PC-3 (cell line): ENCODE measurements around the gene GFER. TPM values are rescaled to one million over a fixed set of nuclear protein-coding genes. Genes with fewer than 3 reads are reported as not detected.

Experiments used
- ATAC-seq: fragments of 200-7000 bp; cut with Tn5 transposase; 2 replicates; pipeline ENCODE4 v1.9.1; 2020; ENCODE audit warnings: mild to moderate bottlenecking, moderate library complexity
- BruUV-seq: library from RNA; stranded (reverse); fragments of 400-500 nt; replicated peaks from 2 replicates; lab custom pipeline; 2021; lab: Mats Ljungman, UMichigan
- CTCF ChIA-PET: fragments of 300-600 bp; sonication (Branson Sonifier 250); formaldehyde crosslinking; loops from one replicate; lab custom pipeline; 2022; ENCODE audit warnings: antibody characterized with exemption; lab: Charles Lee
- POLR2A ChIA-PET: fragments of 300-600 bp; sonication (Branson Sonifier 250); formaldehyde crosslinking; loops from one replicate; lab custom pipeline; 2022; ENCODE audit warnings: antibody characterized with exemption; ENCODE audit not compliant: unreplicated experiment; lab: Charles Lee
- DNase-seq: peaks from one replicate; pipeline ENCODE4 v3.0.0-alpha.2; 2015
- H2AFZ ChIP-seq: fragments of 300-600 bp; sonication (generic); 2 replicates; pipeline ENCODE4 v1.6.0; 2016; ENCODE audit warnings: antibody characterized with exemption, low read length
- H3F3A ChIP-seq: fragments of 300-600 bp; sonication (generic); one replicate; pipeline ENCODE4 v1.6.0; 2017; ENCODE audit warnings: antibody characterized with exemption, low read length, control low read depth, mild to moderate bottlenecking; ENCODE audit not compliant: unreplicated experiment
- H3K27ac ChIP-seq: fragments of 300-600 bp; sonication (generic); 2 replicates; pipeline ENCODE4 v1.5.1; 2016; ENCODE audit warnings: mild to moderate bottlenecking, low read length
- H3K27me3 ChIP-seq: fragments of 300-600 bp; sonication (generic); 2 replicates; pipeline ENCODE4 v1.6.1; 2016; ENCODE audit warnings: low read length, mixed read lengths
- H3K36me3 ChIP-seq: fragments of 300-600 bp; sonication (generic); 2 replicates; pipeline ENCODE4 v1.6.1; 2016; ENCODE audit warnings: low read depth, mixed run types, low read length, mixed read lengths
- H3K4me1 ChIP-seq: fragments of 300-600 bp; sonication (generic); 2 replicates; pipeline ENCODE4 v1.5.1; 2016; ENCODE audit warnings: low read length; ENCODE audit not compliant: insufficient read depth
- H3K4me2 ChIP-seq: fragments of 300-600 bp; sonication (generic); 2 replicates; pipeline ENCODE4 v1.6.0; 2016; ENCODE audit warnings: low read length
- H3K4me3 ChIP-seq: fragments of 300-600 bp; sonication (generic); 2 replicates; pipeline ENCODE4 v1.5.1; 2016; ENCODE audit warnings: mild to moderate bottlenecking, low read length, mixed read lengths
- H3K79me2 ChIP-seq: fragments of 300-600 bp; sonication (generic); 2 replicates; pipeline ENCODE4 v1.6.1; 2017; ENCODE audit warnings: low read length, mixed read lengths
- H3K9ac ChIP-seq: fragments of 300-600 bp; sonication (generic); 2 replicates; pipeline ENCODE4 v1.6.0; 2016; ENCODE audit warnings: mild to moderate bottlenecking, low read length
- H3K9me2 ChIP-seq: fragments of 300-600 bp; sonication (generic); replicated peaks from 2 replicates; pipeline ENCODE4 v1.6.1; 2016; ENCODE audit warnings: mixed run types, low read length, mixed read lengths
- H3K9me3 ChIP-seq: fragments of 300-600 bp; sonication (generic); 2 replicates; pipeline ENCODE4 v1.6.1; 2016; ENCODE audit warnings: low read length, mixed read lengths
- H4K20me1 ChIP-seq: fragments of 300-600 bp; sonication (generic); 2 replicates; pipeline ENCODE4 v1.6.1; 2016; ENCODE audit warnings: low read length, mixed read lengths
- CTCF ChIP-seq: fragments of 300-600 bp; sonication (generic); conservative IDR thresholded peaks from 2 replicates; pipeline ENCODE4 v1.5.1; 2017; ENCODE audit warnings: antibody characterized with exemption, low read depth, mild to moderate bottlenecking, low read length
- EZH2 ChIP-seq: fragments of 300-600 bp; sonication (generic); IDR thresholded peaks from one replicate; pipeline ENCODE4 v1.6.1; 2017; ENCODE audit warnings: antibody characterized with exemption, mild to moderate bottlenecking, low read length; ENCODE audit not compliant: unreplicated experiment
- EZH2phosphoT487 ChIP-seq: fragments of 300-600 bp; sonication (generic); IDR thresholded peaks from 2 replicates; pipeline ENCODE4 v1.6.1; 2018; ENCODE audit warnings: mild to moderate bottlenecking, antibody characterized with exemption, low read length, borderline replicate concordance
- intact Hi-C: fragments of 100-400 bp; cut with micrococcal nuclease; formaldehyde crosslinking; loops from 2 replicates; pipeline ENCODE4 v1.9.0; 2023
- total RNA-seq: library from RNA; depleted of rRNA; stranded (reverse); fragments of >200 nt; gene quantifications from 2 replicates; pipeline ENCODE4 v1.2.3, GENCODE V29; 2014

The GFER gene
- total RNA-seq, 1 experiment from 2014 or later, result 66.8 TPM

GRCh38 chr16:1944612-1945199, 39.3 kb upstream of the GFER start:
- BruUV-seq, result no TSS peak
- no peak for DNase-seq
- Histone ChIP-seq H3K4me1 (peaks cover 11% of the 10 kb centered on the region), H3K9me2 (no peaks in the 10 kb centered on the region), H3K79me2 (peaks cover 6% of the 10 kb centered on the region; the same call in 1 of the 2 replicates), H3K27ac (no peak overlapping the region), H3K4me2 (no peak overlapping the region), H3K27me3 (no peaks in the 10 kb centered on the region), H3K9me3 (no peaks in the 10 kb centered on the region), H3F3A (no peaks in the 10 kb centered on the region), H3K9ac (no peak overlapping the region), H2AFZ (no peak overlapping the region), H3K4me3 (no peak overlapping the region), H3K36me3 (no peaks in the 10 kb centered on the region), H4K20me1 (no peaks in the 10 kb centered on the region)
- ChIA-PET CTCF (no interaction called here), POLR2A (interaction anchor here (0.6 kb wide), 1 partner anchor 566 kb away, joined by 12 read pairs; no protein-coding TSS in a partner anchor)
- ATAC-seq, result no peak
- TF ChIP-seq EZH2phosphoT487, result no peak
- no peak for TF ChIP-seq CTCF
- no peak for TF ChIP-seq EZH2
- intact Hi-C loops, result no loop called here

- no peaks in the 10 kb centered on the region for H3K9me2 ChIP-seq
- H3K27me3 ChIP-seq, result no peaks in the 10 kb centered on the region
- no peak for ATAC-seq
- H3K4me1 ChIP-seq, result peaks cover 11% of the 10 kb centered on the region
- intact Hi-C loops, result no loop called here
- H3K4me3 ChIP-seq, result no peak overlapping the region
- no peak for TF ChIP-seq EZH2phosphoT487
- no peak for TF ChIP-seq EZH2
- no peak for TF ChIP-seq CTCF
- no peak overlapping the region for H3K9ac ChIP-seq
- no peak for DNase-seq
- peaks cover 6% of the 10 kb centered on the region; the same call in 1 of the 2 replicates for H3K79me2 ChIP-seq
- no peaks in the 10 kb centered on the region for H3K9me3 ChIP-seq
- no peaks in the 10 kb centered on the region for H3F3A ChIP-seq
- H4K20me1 ChIP-seq, result no peaks in the 10 kb centered on the region
- H2AFZ ChIP-seq, result no peak overlapping the region
- POLR2A ChIA-PET, result no interaction called here
- no peaks in the 10 kb centered on the region for H3K36me3 ChIP-seq
- no peak overlapping the region for H3K27ac ChIP-seq
- CTCF ChIA-PET, result no interaction called here
- BruUV-seq, result no TSS peak
- no peak overlapping the region for H3K4me2 ChIP-seq
Observed at GRCh38 chr16:1945559-1946391, 38.2 kb upstream of the GFER start.
